K562 (cell line): ENCODE data around the gene SEC24B. TPM values are rescaled to one million over a fixed set of nuclear protein-coding genes. Genes with fewer than 3 reads are reported as not detected.

ENCODE experiments used
- ATAC-seq: fragments of 200-7000 bp; cut with Tn5 transposase; 3 replicates; pipeline ENCODE4 v1.9.1; 2020; ENCODE audit warnings: moderate library complexity
- BruUV-seq: library from RNA; stranded (reverse); fragments of 400-500 nt; replicated peaks from 2 replicates; lab custom pipeline; 2021; lab: Mats Ljungman, UMichigan
- CTCF ChIA-PET: fragments of 300-600 bp; formaldehyde crosslinking; extraction: SDS; loops from one replicate; lab custom pipeline; 2021; ENCODE audit warnings: low intra/inter-chr PET ratio; lab: Yijun Ruan, JAX
- POLR2A ChIA-PET: fragments of 300-600, 350-650 bp; sonication (Branson Sonifier 250); formaldehyde crosslinking; extraction: SDS; loops from one replicate; lab custom pipeline; 2021; ENCODE audit warnings: antibody characterized with exemption, inconsistent platforms; lab: Yijun Ruan, JAX
- DNase-seq, 4 experiments: peaks; one replicate each; pipeline versions ENCODE4 v3.0.0 to v3.0.0-alpha.2; 2011 to 2018; ENCODE audit warnings: low spot score in 3 of 4, mixed read lengths in 3 of 4; ENCODE audit errors: extremely low read depth in 1 of 4
- FAIRE-seq: peaks from 2 replicates; lab custom pipeline; 2011; peaks lifted over from hg19 to GRCh38; lab: Jason Lieb, UNC
- H2AFZ ChIP-seq: 2 replicates; pipeline ENCODE4 v1.6.0; 2011; ENCODE audit warnings: low read depth, low read length, control low read depth, inconsistent platforms
- H3K27ac ChIP-seq: fragments of 200-600 bp; 3 replicates; pipeline ENCODE4 v1.8.0; 2011; ENCODE audit warnings: low read depth, mild to moderate bottlenecking, control low read depth, inconsistent platforms, low read length, moderate library complexity, mixed read lengths; ENCODE audit errors: extremely low read depth
- H3K27me3 ChIP-seq, 2 experiments: fragments of 300-600 bp in 1 of 2; 2 replicates in 1 of 2; 3 replicates in 1 of 2; pipeline versions ENCODE4 v1.6.0 to v1.8.0; 2011; ENCODE audit warnings: inconsistent platforms in 2 of 2, low read length in 2 of 2, mild to moderate bottlenecking in 1 of 2, mixed read lengths in 1 of 2, moderate library complexity in 1 of 2; ENCODE audit not compliant: control insufficient read depth in 2 of 2, insufficient read depth in 2 of 2
- H3K36me3 ChIP-seq: fragments of 300-600 bp; 3 replicates; pipeline ENCODE4 v1.8.0; 2011; ENCODE audit warnings: mild to moderate bottlenecking, low read length, inconsistent platforms; ENCODE audit not compliant: control insufficient read depth, insufficient read depth
- H3K4me1 ChIP-seq, 2 experiments: fragments of 200-600 bp in 1 of 2; replicated peaks in 1 of 2; 2 replicates in 1 of 2; 3 replicates in 1 of 2; pipeline versions ENCODE4 v1.5.1 to v1.8.0; 2011; ENCODE audit warnings: inconsistent platforms in 2 of 2, low read length in 2 of 2, mild to moderate bottlenecking in 1 of 2, mixed read lengths in 1 of 2, moderate library complexity in 1 of 2; ENCODE audit not compliant: control insufficient read depth in 2 of 2, insufficient read depth in 2 of 2
- H3K4me2 ChIP-seq: 2 replicates; pipeline ENCODE4 v1.6.1; 2011; ENCODE audit warnings: low read length, control low read depth, inconsistent platforms, mixed read lengths; ENCODE audit not compliant: insufficient read depth
- H3K4me3 ChIP-seq: fragments of 200-600 bp; sonication (generic), shearing (Covaris generic); 2 replicates; pipeline ENCODE4 v1.5.1; 2016; ENCODE audit warnings: control low read depth, inconsistent platforms
- H3K79me2 ChIP-seq: fragments of 200-600 bp; 3 replicates; pipeline ENCODE4 v1.8.0; 2011; ENCODE audit warnings: low read length, inconsistent platforms; ENCODE audit not compliant: control insufficient read depth, insufficient read depth
- H3K9ac ChIP-seq, 2 experiments: 2 replicates each; pipeline versions ENCODE4 v1.6.0 to v1.6.1; 2011; ENCODE audit warnings: low read depth in 2 of 2, low read length in 2 of 2, control low read depth in 1 of 2, inconsistent platforms in 1 of 2, mild to moderate bottlenecking in 1 of 2, mixed read lengths in 1 of 2; ENCODE audit not compliant: insufficient read depth in 1 of 2
- H3K9me1 ChIP-seq: one replicate; pipeline ENCODE4 v1.6.0; 2011; ENCODE audit warnings: inconsistent platforms, mild to moderate bottlenecking, low read length, moderate library complexity; ENCODE audit not compliant: control insufficient read depth, insufficient read depth
- H3K9me3 ChIP-seq: replicated peaks from 2 replicates; pipeline ENCODE4 v1.5.1; 2011; ENCODE audit warnings: low read depth, low read length, inconsistent platforms; ENCODE audit not compliant: control insufficient read depth, insufficient read depth
- H4K20me1 ChIP-seq: replicated peaks from 2 replicates; pipeline ENCODE4 v1.6.1; 2011; ENCODE audit warnings: low read length, inconsistent platforms, mixed read lengths; ENCODE audit not compliant: control insufficient read depth, insufficient read depth
- CBX2 ChIP-seq: fragments of 200-600 bp; sonication (generic); IDR thresholded peaks from one replicate; pipeline ENCODE4 v1.6.1; 2012; ENCODE audit warnings: mild to moderate bottlenecking, low read length, inconsistent platforms; ENCODE audit not compliant: insufficient read depth, poor library complexity, severe bottlenecking
- CBX5 ChIP-seq: IDR thresholded peaks from 2 replicates; pipeline ENCODE4 v1.6.1; 2014; ENCODE audit warnings: low read depth, borderline replicate concordance
- ESRRB ChIP-seq: fragments of 250-450 bp; sonication (Bioruptor Pico); IDR thresholded peaks from 2 replicates; pipeline ENCODE4 v1.5.0; 2020; ENCODE audit warnings: mild to moderate bottlenecking, moderate library complexity, borderline replicate concordance
- NRF1 ChIP-seq, 2 experiments: fragments of 450-650 bp; IDR thresholded peaks in 1 of 2; conservative IDR thresholded peaks in 1 of 2; 2 replicates each; pipeline ENCODE4 v1.6.1; 2014; ENCODE audit warnings: mild to moderate bottlenecking in 2 of 2
- SMARCC2 ChIP-seq: fragments of 450-650 bp; IDR thresholded peaks from 2 replicates; pipeline ENCODE4 v1.6.1; 2017; ENCODE audit warnings: antibody characterized with exemption, moderate library complexity, mild to moderate bottlenecking, low read depth
- ZC3H8 ChIP-seq: fragments of 450-650 bp; IDR thresholded peaks from 2 replicates; pipeline ENCODE4 v1.6.1; 2017
- ZNF449 ChIP-seq: fragments of 250-450 bp; sonication (Bioruptor Pico); IDR thresholded peaks from 2 replicates; pipeline ENCODE4 v1.8.0; 2022; ENCODE audit warnings: moderate library complexity, mild to moderate bottlenecking, inconsistent platforms
- WGBS: fragments of 100-300 bp; shearing (Covaris generic); methylation state at CpG from one replicate; pipeline ENCODE4 v1.1.6; 2016; ENCODE audit warnings: low coverage, mixed read lengths; ENCODE audit not compliant: insufficient coverage; ENCODE audit errors: missing lambda C conversion rate; 5-methylcytosine and 5-hydroxymethylcytosine counted together
- in situ Hi-C: fragments of 300-500 bp; cut with MboI; formaldehyde crosslinking; loops from 4 replicates; pipeline ENCODE4 v1.15.0; 2018; ENCODE audit warnings: inconsistent platforms, mixed read lengths
- intact Hi-C: fragments of 100-400 bp; cut with micrococcal nuclease; formaldehyde crosslinking; loops from 2 replicates; pipeline ENCODE4 v1.14.2; 2022
- polyA plus RNA-seq, 8 experiments: library from polyadenylated mRNA; depleted of rRNA in 4 of 8; stranded (reverse) in 5 of 8; unstranded in 3 of 8; fragments of >200 nt; fragmentation: Nextera tagmentation in 2 of 8; fragmentation: Illumina TruSeq in 1 of 8; extraction: Ambion mirVana in 2 of 8; extraction: Trizol in 1 of 8; gene quantifications; 2 replicates each; pipeline versions ENCODE4 v1.2.1 to v1.2.3, GENCODE V29; 2011 to 2014; ENCODE audit warnings: inconsistent platforms in 1 of 8, missing spikeins in 1 of 8
- total RNA-seq, 7 experiments: library from RNA; depleted of rRNA in 6 of 7; stranded (reverse); fragments of >200 nt in 6 of 7; fragmentation: Illumina TruSeq in 2 of 7; extraction: Trizol in 2 of 7; gene quantifications; 2 replicates each; pipeline versions ENCODE4 v1.2.1 to v1.2.3, GENCODE V29; 2011 to 2021; ENCODE audit warnings: low replicate concordance in 1 of 7

SEC24B gene
- total and polyA plus RNA-seq, 9 of the 15 experiments (the other 6 are each of a cell fraction or from before 2014, with no cell fraction given) = 6.3 to 46.4 (median 17.1) TPM

DNA sequence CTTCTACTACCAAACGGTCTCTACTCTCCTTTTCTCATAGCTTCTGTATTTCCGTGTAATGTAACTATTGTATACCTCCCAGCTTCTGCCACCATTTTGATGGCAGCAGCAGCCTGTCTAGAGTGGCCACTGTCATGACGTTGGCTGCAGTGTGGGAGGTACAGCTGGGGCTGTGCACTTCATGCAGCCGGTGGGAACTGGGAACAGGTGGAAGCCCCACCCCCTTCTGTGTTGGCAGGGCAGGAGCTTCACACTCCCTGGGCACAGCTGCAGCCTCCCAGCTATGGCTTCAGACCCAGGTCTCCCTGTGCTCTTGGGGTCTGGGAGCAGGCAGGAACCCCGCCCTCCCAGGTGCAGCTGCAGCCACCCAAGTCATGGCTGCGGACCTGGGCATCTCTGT lies 49.8 kb upstream of the SEC24B start (continued):
- no peak for TF ChIP-seq NRF1 (conservative IDR thresholded peaks at IDR 0.05 in 1 of 2, IDR thresholded peaks at IDR 0.05 in 1 of 2)
- no peak for TF ChIP-seq ESRRB (CRISPR knock-in tag)
- TF ChIP-seq CBX5 = no peak
- no peak for TF ChIP-seq CBX2

DNA sequence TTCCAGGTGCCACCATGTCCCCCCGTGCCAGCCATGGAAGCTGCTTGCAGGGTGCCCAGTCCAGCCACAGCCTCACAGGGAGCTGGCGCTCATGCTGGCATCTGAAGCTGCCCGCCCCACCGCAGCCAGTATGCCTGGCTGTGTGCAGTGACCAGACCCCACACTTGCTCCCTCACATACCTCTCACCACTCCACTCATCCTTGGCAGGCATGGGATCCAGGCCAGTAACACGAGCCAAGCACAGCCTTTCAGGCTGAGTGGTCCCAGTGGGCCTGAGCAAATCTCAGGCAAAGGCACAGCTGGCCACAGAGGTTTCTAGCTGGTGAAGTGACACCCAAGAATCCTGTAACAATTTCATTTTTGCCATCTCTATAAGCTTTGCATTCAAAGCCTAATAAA lies 48.4 kb upstream of the SEC24B start:
- no peaks in the 10 kb centered on the region for H4K20me1 ChIP-seq
- no peaks in the 10 kb centered on the region for H3K9me3 ChIP-seq
- DNase-seq = no peak
- 28% methylated on average over 4 of the region's 5 CpGs for WGBS
- TF ChIP-seq ZC3H8 (no peak), ZNF449 (CRISPR knock-in tag) (no peak), SMARCC2 (no peak)
- ChIA-PET POLR2A (interaction anchor here (0.6 to 1.0 kb wide), 3 partner anchors 9 to 1155 kb away, joined by 3 to 5 read pairs (median 3); no protein-coding TSS in a partner anchor), CTCF (no interaction called here)
- FAIRE-seq = no peak
- no peak overlapping the region for H3K4me3 ChIP-seq
- H3K4me2 ChIP-seq = no peak overlapping the region
- H2AFZ ChIP-seq = no peak overlapping the region
- H3K4me1 ChIP-seq = peaks cover 0 to 10% of the 10 kb centered on the region in 2 experiments; a peak in 3 of 5 replicates
- H3K27me3 ChIP-seq = peaks cover 2 to 12% of the 10 kb centered on the region in 2 experiments; a peak in 2 of 5 replicates
- ATAC-seq = no peak
- H3K36me3 ChIP-seq = no peaks in the 10 kb centered on the region
- intact Hi-C loops (no loop called here), in situ Hi-C loops (no loop called here)
- H3K9ac ChIP-seq = no peak overlapping the region
- H3K79me2 ChIP-seq = no peaks in the 10 kb centered on the region
- no peaks in the 10 kb centered on the region for H3K9me1 ChIP-seq
- no peak overlapping the region for H3K27ac ChIP-seq
- BruUV-seq = no TSS peak
